AG04449 (cell line): ENCODE data around the gene ABCG5.

Source experiments
- CTCF ChIA-PET: fragments of 350-600 bp; formaldehyde crosslinking; extraction: SDS; loops from one replicate; lab custom pipeline; 2021; ENCODE audit warnings: antibody characterized with exemption; lab: Yijun Ruan, JAX
- POLR2A ChIA-PET: fragments of 400-600, 350-600 bp; formaldehyde crosslinking; extraction: SDS; loops from one replicate; lab custom pipeline; 2020; ENCODE audit warnings: antibody characterized with exemption, inconsistent platforms; lab: Yijun Ruan, JAX
- DNase-seq: peaks from one replicate; pipeline ENCODE4 v3.0.0-alpha.2; 2010; ENCODE audit warnings: low read depth, low spot score
- H3K4me3 ChIP-seq: 2 replicates; pipeline ENCODE4 v1.5.1; 2011; ENCODE audit warnings: low read depth, mild to moderate bottlenecking, control low read depth, low read length
- CTCF ChIP-seq: IDR thresholded peaks from one replicate; pipeline ENCODE4 v1.5.1; 2011; ENCODE audit warnings: mild to moderate bottlenecking, moderate library complexity, low read length, control low read depth, inconsistent platforms; ENCODE audit not compliant: insufficient read depth; ENCODE audit errors: missing control alignments

ABCG5 gene

GRCh38 chr2:43826305-43827250, 12.1 kb downstream of the ABCG5 start:
- no peak overlapping the region for H3K4me3 ChIP-seq
- ChIA-PET CTCF (interaction anchor here (1.2 kb wide), 1 partner anchor 52 kb away, joined by 3 read pairs; no protein-coding TSS in a partner anchor), POLR2A (no interaction called here)
- DNase-seq = no peak
- no peak for TF ChIP-seq CTCF

- no peak for DNase-seq
- H3K4me3 ChIP-seq = no peak overlapping the region
- CTCF ChIA-PET = interaction anchor here (0.9 kb wide), 1 partner anchor 52 kb away, joined by 3 read pairs; no protein-coding TSS in a partner anchor
- no peak for TF ChIP-seq CTCF
- POLR2A ChIA-PET = no interaction called here
These were observed 12.8 kb downstream of the ABCG5 start for GRCh38 chr2:43825841-43826240.

- POLR2A ChIA-PET = no interaction called here
- CTCF ChIA-PET = interaction anchor here (0.9 kb wide), 1 partner anchor 53 kb away, joined by 3 read pairs; no protein-coding TSS in a partner anchor
- no peak for DNase-seq
- TF ChIP-seq CTCF = no peak
- H3K4me3 ChIP-seq = no peak overlapping the region
These were observed 13.6 kb downstream of the ABCG5 start for GRCh38 chr2:43824951-43825493.

GRCh38 chr2:43824512-43824911, 14.1 kb downstream of the ABCG5 start:
- no peak for TF ChIP-seq CTCF
- POLR2A ChIA-PET = no interaction called here
- H3K4me3 ChIP-seq = no peak overlapping the region
- CTCF ChIA-PET = no interaction called here
- DNase-seq = no peak

- no peak overlapping the region for H3K4me3 ChIP-seq
- TF ChIP-seq CTCF = no peak
- no peak for DNase-seq
- ChIA-PET POLR2A (no interaction called here), CTCF (no interaction called here)
These were observed 14.9 kb downstream of the ABCG5 start for GRCh38 chr2:43823751-43824150.

GRCh38 chr2:43822839-43823238, 15.8 kb downstream of the ABCG5 start:
- ChIA-PET CTCF (no interaction called here), POLR2A (no interaction called here)
- no peak for DNase-seq
- no peak for TF ChIP-seq CTCF
- no peak overlapping the region for H3K4me3 ChIP-seq
